H1 (cell line): ENCODE data around the gene CHD9.
"Not testable (repeated sequence)": the region's sequence is repeated elsewhere in the genome, so short reads cannot be mapped to it uniquely, and the experiment has no call there.

ENCODE experiments used
- EP300 ChIP-seq, 2 experiments: IDR thresholded peaks; 1 replicate in 1 of 2; 2 replicates in 1 of 2; pipeline ENCODE4 v1.6.1; 2011 to 2012; ENCODE audit warnings: low read depth in 2 of 2, low read length in 2 of 2, mild to moderate bottlenecking in 2 of 2, borderline replicate concordance in 1 of 2, inconsistent platforms in 1 of 2, moderate library complexity in 1 of 2
- EZH2 ChIP-seq: fragments of 200-600 bp; sonication (generic); IDR thresholded peaks from 2 replicates; pipeline ENCODE4 v1.7.1; 2012; ENCODE audit warnings: low read depth, mild to moderate bottlenecking, moderate library complexity, low read length, inconsistent platforms; ENCODE audit not compliant: severe bottlenecking
- TAF1 ChIP-seq: IDR thresholded peaks from 2 replicates; pipeline ENCODE4 v1.6.1; 2011; ENCODE audit warnings: mild to moderate bottlenecking, low read depth, low read length
- TF ChIP-seq, protein P1 (sequence below): IDR thresholded peaks from 2 replicates; pipeline ENCODE4 v1.6.1; 2012; ENCODE audit warnings: inconsistent platforms

DNA sequence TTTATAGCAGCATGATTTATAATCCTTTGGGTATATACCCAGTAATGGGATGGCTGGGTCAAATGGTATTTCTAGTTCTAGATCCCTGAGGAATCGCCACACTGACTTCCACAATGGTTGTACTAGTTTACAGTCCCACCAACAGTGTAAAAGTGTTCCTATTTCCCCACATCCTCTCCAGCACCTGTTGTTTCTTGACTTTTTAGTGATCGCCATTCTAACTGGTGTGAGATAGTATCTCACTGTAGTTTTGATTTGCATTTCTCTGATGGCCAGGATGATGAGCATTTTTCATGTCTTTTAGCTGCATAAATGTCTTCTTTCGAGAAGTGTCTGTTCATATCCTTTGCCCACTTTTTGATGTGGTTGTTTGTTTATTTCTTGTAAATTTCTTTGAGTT, 276.2 kb downstream of the CHD9 start:
- not testable (repeated sequence) for TF ChIP-seq EP300 (IDR thresholded peaks at IDR 0.05; ENCODE audit: borderline replicate concordance in 1 of 2, low read depth in 2 of 2, low read length in 2 of 2); TAF1; EZH2
- TF ChIP-seq, protein P1, sequence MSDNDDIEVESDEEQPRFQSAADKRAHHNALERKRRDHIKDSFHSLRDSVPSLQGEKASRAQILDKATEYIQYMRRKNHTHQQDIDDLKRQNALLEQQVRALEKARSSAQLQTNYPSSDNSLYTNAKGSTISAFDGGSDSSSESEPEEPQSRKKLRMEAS = not testable (repeated sequence)
